Left ventricle myocardium superior (tissue), 1 donor: ENCODE measurements around the gene FCRL1. TPM values are rescaled to one million over a fixed set of nuclear protein-coding genes. Genes with fewer than 3 reads are reported as not detected.

ENCODE experiments used
- ATAC-seq: fragments of 200-7000 bp; cut with Tn5 transposase; one replicate; pipeline ENCODE4 v1.9.1; 2020; ENCODE audit warnings: mild to moderate bottlenecking, moderate library complexity
- DNase-seq: peaks from one replicate; pipeline ENCODE4 v3.0.0-alpha.2; 2020
- intact Hi-C: fragments of 100-400 bp; cut with micrococcal nuclease; formaldehyde crosslinking; loops from one replicate; pipeline ENCODE4 v1.11.0; 2022
- long read RNA-seq: library from polyadenylated mRNA; unstranded; transcript quantifications from one replicate; pipeline ENCODE4 v2.0.0, GENCODE V29; 2021
- total RNA-seq: library from RNA; stranded (reverse); fragmentation: NEBNext Ultra II Directional; extraction: Animal tissue kit (Norgen Biotek cat#: 25700); gene quantifications from one replicate; pipeline ENCODE4 v1.2.1, GENCODE V29; 2021
- donor health status: DM: no; HTN: yes; CAD: no; lungs with severe emphysema.

The FCRL1 gene
- total RNA-seq = not detected
- long read RNA-seq = 0 reads

DNA sequence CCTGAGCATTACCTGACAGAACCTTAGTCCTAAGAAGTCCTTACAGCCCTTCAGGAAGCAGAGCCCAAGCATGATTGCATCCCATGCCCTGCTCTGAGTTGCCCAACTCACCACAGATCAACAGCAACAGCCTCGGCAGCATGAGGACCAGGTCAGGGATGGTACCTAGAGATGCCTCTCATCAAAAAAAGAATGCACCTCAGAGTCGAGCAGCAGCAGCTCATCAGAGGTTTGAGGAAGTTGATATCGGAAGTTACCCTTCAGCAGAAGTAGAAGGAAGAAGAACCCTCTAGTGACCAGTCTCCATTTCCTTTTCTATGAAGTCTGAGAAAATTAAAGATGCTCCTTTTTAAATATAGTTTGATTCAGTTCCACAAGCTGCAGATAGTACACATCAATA is at the start of gene FCRL1:
Gene FCRL1 (minus strand): TSS at position 225 of the 400 bp plus-strand sequence. CDS start 83 bp downstream, at position 142.
- no peak for ATAC-seq
- intact Hi-C loops = no loop called here
- no peak for DNase-seq

DNA sequence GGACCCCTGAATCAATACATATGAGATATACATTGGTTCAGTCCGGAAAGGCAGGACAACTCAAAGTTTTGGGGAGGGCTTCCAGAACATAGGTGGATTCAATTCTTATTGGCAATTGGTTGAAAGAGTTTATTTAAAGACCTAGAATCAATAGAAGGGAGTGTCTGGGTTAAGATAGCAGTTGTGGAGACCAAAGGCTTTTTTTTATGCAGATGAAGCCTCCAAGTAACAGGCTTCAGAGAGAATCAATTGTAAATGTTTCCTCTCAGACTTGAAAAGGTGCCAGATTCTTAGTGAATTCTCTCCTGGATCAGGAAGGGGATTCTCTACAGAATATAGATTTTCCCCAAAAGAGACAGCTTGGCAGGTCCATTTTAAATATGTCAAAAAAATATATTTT is 48.7 kb upstream of the FCRL1 start:
- no peak for DNase-seq
- no peak for ATAC-seq
- intact Hi-C loops = no loop called here

DNA sequence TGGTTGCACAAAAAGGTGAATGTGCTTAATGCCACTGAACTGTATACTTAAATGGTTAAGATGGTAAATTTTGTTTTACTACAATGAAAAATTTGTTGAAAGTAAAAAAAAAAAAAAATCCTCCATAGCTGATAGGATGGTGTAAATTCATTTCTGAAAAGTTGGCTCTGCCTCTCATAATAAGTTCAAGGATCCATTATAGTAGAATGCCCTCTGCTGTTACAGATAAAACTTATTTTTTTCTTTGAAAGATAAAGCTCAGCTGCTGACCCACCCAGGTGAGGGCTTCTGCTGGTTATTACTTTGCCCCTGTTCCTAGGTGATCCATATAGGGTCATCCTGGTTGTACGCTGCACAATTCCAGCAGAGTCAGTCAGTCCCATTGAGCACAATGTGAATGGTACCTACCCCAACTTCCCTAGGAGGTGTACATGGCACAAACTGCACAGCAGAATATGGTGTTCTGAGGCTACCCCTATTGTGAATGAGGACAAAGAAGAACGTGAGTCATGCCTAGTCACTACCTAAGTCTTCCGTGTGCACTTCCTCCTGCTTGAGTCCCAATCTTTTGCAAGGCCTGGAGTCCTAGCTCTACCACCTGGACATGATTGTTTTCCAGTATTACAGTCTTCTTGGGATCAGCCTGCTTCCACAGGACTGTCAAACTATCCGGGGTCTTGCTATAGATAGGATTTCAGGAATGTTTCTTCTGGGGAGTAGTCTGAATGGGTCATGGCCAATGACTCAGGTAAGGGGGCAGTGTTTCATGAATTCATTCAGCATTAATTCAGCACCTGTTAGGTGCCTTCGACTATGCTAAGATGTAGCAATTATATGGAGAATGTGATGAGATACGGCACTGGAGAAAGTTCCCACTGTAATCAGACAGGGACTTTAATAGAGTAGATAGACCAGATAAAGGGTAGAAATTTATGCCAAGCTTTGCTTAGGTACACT is 42.5 kb upstream of the FCRL1 start:
- intact Hi-C loops = no loop called here
- no peak for DNase-seq

DNA sequence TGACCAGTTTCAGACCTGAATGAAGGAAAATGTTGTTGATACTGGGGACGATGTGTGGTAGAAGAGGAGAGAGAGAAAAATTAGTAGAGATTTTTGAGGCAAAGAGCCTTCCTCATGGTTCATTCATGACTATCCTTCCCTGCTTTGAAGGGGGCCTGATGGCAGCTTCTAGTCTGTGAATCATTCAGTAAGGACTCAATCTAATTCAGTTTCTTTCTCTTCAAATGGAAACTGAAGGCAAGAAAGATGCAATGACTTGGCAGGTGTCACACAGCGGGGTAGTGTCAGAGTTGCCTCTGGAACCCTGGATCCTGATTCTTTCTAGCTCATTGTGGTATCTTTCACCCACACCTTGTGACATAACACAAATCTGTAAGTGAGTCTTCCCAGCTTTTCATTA is 36.6 kb upstream of the FCRL1 start:
- no peak for DNase-seq
- intact Hi-C loops = no loop called here
- no peak for ATAC-seq

More for the DNA sequence above, 42.5 kb upstream of the FCRL1 start:
- ATAC-seq = no peak

DNA sequence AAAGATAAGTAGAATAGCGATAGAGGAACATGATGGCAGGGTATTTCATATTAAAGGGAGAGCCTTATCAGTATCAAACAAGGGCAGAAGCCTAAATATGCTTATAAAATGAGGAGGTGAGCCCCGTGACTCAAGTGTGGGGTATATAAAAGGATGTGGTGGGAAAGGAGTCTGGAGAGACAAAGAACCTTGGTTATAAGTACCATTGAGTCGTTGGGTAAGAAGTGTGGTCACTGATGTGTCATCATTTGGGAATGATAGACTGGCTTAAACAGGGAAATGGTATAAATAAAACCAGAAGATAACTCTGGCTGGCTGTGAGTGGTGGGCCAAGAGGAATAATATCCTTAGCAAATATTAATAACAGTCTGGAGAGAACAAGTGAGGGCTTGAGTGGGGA is 32.6 kb upstream of the FCRL1 start:
- ATAC-seq = no peak

DNA sequence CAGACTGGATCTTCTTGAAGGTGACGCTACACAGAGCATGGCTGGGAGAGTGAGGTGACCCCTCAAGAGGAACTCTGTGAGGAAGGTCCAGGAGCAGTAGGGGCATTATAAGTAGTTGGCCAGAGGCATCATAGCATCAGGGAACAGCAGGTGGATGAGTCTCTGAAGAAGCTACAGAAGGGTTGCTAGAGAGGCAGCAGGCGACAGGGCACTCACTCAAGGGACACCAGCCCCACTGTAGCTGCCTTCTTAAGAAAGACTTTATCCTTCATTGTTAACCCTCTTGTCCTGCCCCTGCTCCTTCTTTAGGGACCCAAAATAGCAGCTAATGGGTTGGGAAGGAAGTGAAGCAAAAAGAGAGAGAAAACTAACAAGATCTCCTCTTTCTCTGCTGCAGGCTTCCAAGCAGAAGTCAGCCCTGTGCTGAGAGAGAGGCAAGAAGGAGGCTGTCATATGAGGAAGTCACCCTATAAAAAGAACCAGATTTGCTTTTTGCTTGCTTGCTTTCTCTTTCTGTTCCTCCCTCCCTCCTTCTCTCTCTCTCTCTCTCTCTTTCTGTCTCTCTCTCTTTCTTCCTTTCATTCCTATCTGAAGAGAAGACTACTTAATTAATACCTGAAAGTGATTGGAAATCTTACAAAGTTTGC is 29.4 kb upstream of the FCRL1 start:
- DNase-seq (no peak), ATAC-seq (no peak)
- intact Hi-C loops = no loop called here

More for the DNA sequence above, 32.6 kb upstream of the FCRL1 start:
- DNase-seq = no peak
- intact Hi-C loops = no loop called here

GRCh38 chr1:157844089-157844830 is 24.3 kb upstream of the FCRL1 start:
- peak; percentile 42 for DNase-seq
- intact Hi-C loops = no loop called here
- ATAC-seq = peak; percentile 57

GRCh38 chr1:157842939-157843338 is 23.0 kb upstream of the FCRL1 start:
- intact Hi-C loops = no loop called here
- DNase-seq (no peak), ATAC-seq (no peak)

GRCh38 chr1:157841708-157842107 is 21.8 kb upstream of the FCRL1 start, which contains the start of gene CD5L:
Gene CD5L, minus strand, starts transcription at chr1:157841808. Its CDS starts 107 bp downstream, at chr1:157841701.
- intact Hi-C loops = no loop called here
- DNase-seq (no peak), ATAC-seq (no peak)

GRCh38 chr1:157838966-157839365 is 19.0 kb upstream of the FCRL1 start:
- intact Hi-C loops = no loop called here
- ATAC-seq (no peak), DNase-seq (no peak)

DNA sequence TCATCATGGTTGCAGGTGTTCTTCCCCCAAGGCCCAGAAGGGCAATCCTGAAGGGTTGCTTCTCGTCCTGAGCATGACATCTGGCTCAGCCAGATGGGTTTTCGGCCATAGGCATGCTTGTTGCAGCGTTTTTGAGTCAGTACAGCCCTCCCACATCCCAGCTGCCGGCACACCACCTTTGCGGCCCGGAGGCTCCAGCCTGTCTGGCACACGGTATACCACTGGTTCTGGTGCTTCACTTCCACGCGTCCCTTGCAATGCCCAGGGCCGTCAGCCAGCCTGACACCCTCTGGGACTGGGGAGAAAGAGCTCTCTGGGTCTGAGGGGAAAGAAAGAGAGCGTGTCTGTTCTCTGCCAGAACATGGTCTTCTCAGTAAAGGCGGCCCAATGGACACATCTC is 14.5 kb upstream of the FCRL1 start:
- intact Hi-C loops = no loop called here
- ATAC-seq = no peak
- no peak for DNase-seq

- ATAC-seq (no peak), DNase-seq (no peak)
- intact Hi-C loops = no loop called here
These were observed 13.2 kb upstream of the FCRL1 start for GRCh38 chr1:157833145-157833544.

GRCh38 chr1:157831968-157832626 is 12.2 kb upstream of the FCRL1 start:
- intact Hi-C loops = no loop called here
- no peak for DNase-seq
- ATAC-seq = no peak

GRCh38 chr1:157830887-157831286 is 11.0 kb upstream of the FCRL1 start:
- DNase-seq (no peak), ATAC-seq (no peak)
- intact Hi-C loops = no loop called here

DNA sequence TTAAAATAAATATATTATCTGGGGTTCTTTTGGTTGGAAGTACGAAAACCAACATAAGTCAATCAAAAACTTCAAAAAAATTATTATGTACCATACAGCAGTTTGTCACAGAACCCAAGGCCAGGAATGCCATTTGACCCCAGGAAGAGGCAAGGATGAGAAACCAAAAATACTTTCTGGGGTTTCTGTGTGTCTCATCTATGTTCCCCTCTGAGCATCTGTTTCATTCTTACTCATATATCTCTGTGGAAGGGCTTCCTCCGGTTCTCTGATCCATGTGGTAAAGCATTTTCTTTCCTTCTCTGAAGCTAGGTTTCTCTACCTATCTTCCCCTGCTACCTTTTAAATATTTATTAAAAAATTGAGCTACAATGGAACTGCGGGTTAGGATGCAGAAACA is 9.8 kb upstream of the FCRL1 start:
- DNase-seq (no peak), ATAC-seq (no peak)
- intact Hi-C loops = no loop called here

DNA sequence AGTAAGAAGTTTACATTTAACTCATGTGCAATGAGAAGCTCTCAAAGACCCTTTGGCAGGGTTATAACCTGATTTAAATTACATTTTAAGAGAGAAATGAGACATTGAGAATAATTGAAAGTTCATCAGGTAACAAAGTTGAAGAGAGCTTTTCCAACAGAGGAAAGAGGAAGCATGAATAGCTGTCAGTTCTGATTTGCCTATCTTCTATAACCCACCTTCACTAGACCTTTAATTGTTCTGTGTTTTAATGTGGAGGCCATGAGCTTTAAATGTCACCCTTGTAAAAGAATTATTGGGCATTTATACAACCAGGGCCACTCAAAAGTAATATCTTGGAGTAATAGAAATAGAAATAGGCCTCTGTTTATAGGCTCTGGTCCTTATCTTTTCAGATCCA is 9.3 kb upstream of the FCRL1 start:
- intact Hi-C loops = no loop called here
- no peak for ATAC-seq
- no peak for DNase-seq

GRCh38 chr1:157820299-157820698 is 379 bp upstream of the FCRL1 start:
- intact Hi-C loops = no loop called here
- ATAC-seq (no peak), DNase-seq (no peak)

GRCh38 chr1:157819215-157819614 is 705 bp downstream of the FCRL1 start:
- intact Hi-C loops = no loop called here
- ATAC-seq (no peak), DNase-seq (no peak)

- ATAC-seq = no peak
- intact Hi-C loops = no loop called here
These were observed 6.7 kb downstream of the FCRL1 start for GRCh38 chr1:157813269-157813668.

More at GRCh38 chr1:157813269-157813668, 6.7 kb downstream of the FCRL1 start:
- DNase-seq = no peak
